SH-SY5Y (cell line): ENCODE measurements around the gene SLC4A5.

ENCODE experiments used
- GATA2 ChIP-seq: IDR thresholded peaks from 2 replicates; pipeline ENCODE4 v1.6.1; 2011; ENCODE audit warnings: mild to moderate bottlenecking, low read depth, low read length
- GATA3 ChIP-seq: IDR thresholded peaks from 2 replicates; pipeline ENCODE4 v1.6.1; 2011; ENCODE audit warnings: low read depth, mild to moderate bottlenecking, low read length, moderate library complexity

DNA sequence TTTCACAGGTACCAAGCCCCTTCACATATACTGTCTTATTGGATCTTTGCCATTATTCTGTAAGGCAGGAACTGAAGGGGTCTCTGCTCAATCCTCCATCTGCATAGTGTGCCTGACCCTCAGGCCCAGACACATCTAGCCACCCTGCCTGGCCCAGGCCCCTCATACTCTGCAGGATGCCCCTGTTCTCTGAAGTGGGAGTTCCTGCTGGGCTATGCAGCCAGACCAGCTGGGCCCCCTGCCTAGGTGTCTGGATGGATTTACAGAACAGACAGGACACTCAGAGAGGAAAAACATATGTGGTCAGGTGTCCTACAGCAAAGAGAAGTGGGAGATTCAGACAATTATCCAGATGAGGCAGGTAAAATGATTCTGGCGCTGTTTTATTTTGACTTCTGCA is 42.0 kb downstream of the SLC4A5 start:
- no peak for TF ChIP-seq GATA2
- no peak for TF ChIP-seq GATA3
